ENCODE measurements around the gene IGHMBP2. TPM values are rescaled to one million over a fixed set of nuclear protein-coding genes. Genes with fewer than 3 reads are reported as not detected.

Gene IGHMBP2
- total and polyA plus RNA-seq, 9 of the 15 experiments (the other 6 are each of a cell fraction or from before 2014, with no cell fraction given) = 1.6 to 24.8 (median 14.5) TPM

- TF ChIP-seq, protein P1, sequence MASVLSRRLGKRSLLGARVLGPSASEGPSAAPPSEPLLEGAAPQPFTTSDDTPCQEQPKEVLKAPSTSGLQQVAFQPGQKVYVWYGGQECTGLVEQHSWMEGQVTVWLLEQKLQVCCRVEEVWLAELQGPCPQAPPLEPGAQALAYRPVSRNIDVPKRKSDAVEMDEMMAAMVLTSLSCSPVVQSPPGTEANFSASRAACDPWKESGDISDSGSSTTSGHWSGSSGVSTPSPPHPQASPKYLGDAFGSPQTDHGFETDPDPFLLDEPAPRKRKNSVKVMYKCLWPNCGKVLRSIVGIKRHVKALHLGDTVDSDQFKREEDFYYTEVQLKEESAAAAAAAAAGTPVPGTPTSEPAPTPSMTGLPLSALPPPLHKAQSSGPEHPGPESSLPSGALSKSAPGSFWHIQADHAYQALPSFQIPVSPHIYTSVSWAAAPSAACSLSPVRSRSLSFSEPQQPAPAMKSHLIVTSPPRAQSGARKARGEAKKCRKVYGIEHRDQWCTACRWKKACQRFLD (CRISPR knock-in tag; IDR thresholded peaks at IDR 0.05) = no peak
- no peak for TF ChIP-seq MTA2 (IDR thresholded peaks at IDR 0.05; ENCODE audit: low read depth)
- no peak for TF ChIP-seq ATF4 (CRISPR knock-in tag; IDR thresholded peaks at IDR 0.05)
- TF ChIP-seq SMARCA4 (IDR thresholded peaks at IDR 0.05) = no peak
- TF ChIP-seq SUPT5H (IDR thresholded peaks at IDR 0.05) = peak; percentile 46; the same call in 1 of the 2 replicates
- TF ChIP-seq LEF1 (IDR thresholded peaks at IDR 0.05) = no peak
- no peak for TF ChIP-seq ZNF436 (CRISPR knock-in tag; IDR thresholded peaks at IDR 0.05)
- TF ChIP-seq TCF7L2 (IDR thresholded peaks at IDR 0.05; ENCODE audit: low read depth, low read length) = no peak
- TF ChIP-seq ZBTB1 (CRISPR knock-in tag; IDR thresholded peaks at IDR 0.05; ENCODE audit: borderline replicate concordance, low read depth) = no peak
- no peak for TF ChIP-seq PCBP2 (IDR thresholded peaks at IDR 0.05; ENCODE audit: low read depth, low read length, poor library complexity, severe bottlenecking)
- TF ChIP-seq POLR2A (conservative IDR thresholded peaks at IDR 0.05) = peak; percentile 57
- no peak for TF ChIP-seq ZNF408 (CRISPR knock-in tag; IDR thresholded peaks at IDR 0.05; ENCODE audit: low read depth)
- no peak for TF ChIP-seq KLF13 (tag; IDR thresholded peaks at IDR 0.05; ENCODE audit: borderline replicate concordance, low read depth)
- no peak for TF ChIP-seq ZKSCAN1 (IDR thresholded peaks at IDR 0.05; ENCODE audit: low read depth, low read length)
- no peak for TF ChIP-seq PRPF4 (IDR thresholded peaks at IDR 0.05; ENCODE audit: insufficient read depth, low read depth, low read length, poor library complexity, severe bottlenecking)
- TF ChIP-seq SNRNP70 (optimal IDR thresholded peaks at IDR 0.05; ENCODE audit: low read depth, low read length) = no peak
- TF ChIP-seq SLC30A9 (CRISPR knock-in tag; IDR thresholded peaks at IDR 0.05) = no peak
- TF ChIP-seq, protein P2, sequence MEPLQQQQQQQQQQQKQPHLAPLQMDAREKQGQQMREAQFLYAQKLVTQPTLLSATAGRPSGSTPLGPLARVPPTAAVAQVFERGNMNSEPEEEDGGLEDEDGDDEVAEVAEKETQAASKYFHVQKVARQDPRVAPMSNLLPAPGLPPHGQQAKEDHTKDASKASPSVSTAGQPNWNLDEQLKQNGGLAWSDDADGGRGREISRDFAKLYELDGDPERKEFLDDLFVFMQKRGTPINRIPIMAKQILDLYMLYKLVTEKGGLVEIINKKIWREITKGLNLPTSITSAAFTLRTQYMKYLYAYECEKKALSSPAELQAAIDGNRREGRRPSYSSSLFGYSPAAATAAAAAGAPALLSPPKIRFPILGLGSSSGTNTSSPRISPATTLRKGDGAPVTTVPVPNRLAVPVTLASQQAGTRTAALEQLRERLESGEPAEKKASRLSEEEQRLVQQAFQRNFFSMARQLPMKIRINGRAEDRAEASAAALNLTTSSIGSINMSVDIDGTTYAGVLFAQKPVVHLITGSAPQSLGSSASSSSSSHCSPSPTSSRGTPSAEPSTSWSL (CRISPR knock-in tag; IDR thresholded peaks at IDR 0.05; ENCODE audit: borderline replicate concordance) = no peak
- no peak for TF ChIP-seq CHD1 (IDR thresholded peaks at IDR 0.05; ENCODE audit: low read length)
- no peak for TF ChIP-seq ZNF274 (IDR thresholded peaks at IDR 0.05; ENCODE audit: borderline replicate concordance, low read depth, low read length)
- TF ChIP-seq, protein P3, sequence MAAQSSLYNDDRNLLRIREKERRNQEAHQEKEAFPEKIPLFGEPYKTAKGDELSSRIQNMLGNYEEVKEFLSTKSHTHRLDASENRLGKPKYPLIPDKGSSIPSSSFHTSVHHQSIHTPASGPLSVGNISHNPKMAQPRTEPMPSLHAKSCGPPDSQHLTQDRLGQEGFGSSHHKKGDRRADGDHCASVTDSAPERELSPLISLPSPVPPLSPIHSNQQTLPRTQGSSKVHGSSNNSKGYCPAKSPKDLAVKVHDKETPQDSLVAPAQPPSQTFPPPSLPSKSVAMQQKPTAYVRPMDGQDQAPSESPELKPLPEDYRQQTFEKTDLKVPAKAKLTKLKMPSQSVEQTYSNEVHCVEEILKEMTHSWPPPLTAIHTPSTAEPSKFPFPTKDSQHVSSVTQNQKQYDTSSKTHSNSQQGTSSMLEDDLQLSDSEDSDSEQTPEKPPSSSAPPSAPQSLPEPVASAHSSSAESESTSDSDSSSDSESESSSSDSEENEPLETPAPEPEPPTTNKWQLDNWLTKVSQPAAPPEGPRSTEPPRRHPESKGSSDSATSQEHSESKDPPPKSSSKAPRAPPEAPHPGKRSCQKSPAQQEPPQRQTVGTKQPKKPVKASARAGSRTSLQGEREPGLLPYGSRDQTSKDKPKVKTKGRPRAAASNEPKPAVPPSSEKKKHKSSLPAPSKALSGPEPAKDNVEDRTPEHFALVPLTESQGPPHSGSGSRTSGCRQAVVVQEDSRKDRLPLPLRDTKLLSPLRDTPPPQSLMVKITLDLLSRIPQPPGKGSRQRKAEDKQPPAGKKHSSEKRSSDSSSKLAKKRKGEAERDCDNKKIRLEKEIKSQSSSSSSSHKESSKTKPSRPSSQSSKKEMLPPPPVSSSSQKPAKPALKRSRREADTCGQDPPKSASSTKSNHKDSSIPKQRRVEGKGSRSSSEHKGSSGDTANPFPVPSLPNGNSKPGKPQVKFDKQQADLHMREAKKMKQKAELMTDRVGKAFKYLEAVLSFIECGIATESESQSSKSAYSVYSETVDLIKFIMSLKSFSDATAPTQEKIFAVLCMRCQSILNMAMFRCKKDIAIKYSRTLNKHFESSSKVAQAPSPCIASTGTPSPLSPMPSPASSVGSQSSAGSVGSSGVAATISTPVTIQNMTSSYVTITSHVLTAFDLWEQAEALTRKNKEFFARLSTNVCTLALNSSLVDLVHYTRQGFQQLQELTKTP (IDR thresholded peaks at IDR 0.05; ENCODE audit: low read depth in 1 of 2, partially characterized antibody in 2 of 2) = no peak
- no peak for TF ChIP-seq ESRRA (IDR thresholded peaks at IDR 0.05; ENCODE audit: borderline replicate concordance, low read depth)
Measured at GRCh38 chr11:68890490-68891231, 13.0 kb upstream of the IGHMBP2 start (continued).
